H1 (cell line): Measurements from ENCODE around the gene DKK2. TPM values are rescaled to one million over a fixed set of nuclear protein-coding genes. Genes with fewer than 3 reads are reported as not detected.

Experiments
- CHD1 ChIP-seq: IDR thresholded peaks from 2 replicates; pipeline ENCODE4 v1.6.1; 2012; ENCODE audit warnings: low read depth, low read length, improper control_type of control experiment
- CHD2 ChIP-seq: IDR thresholded peaks from 2 replicates; pipeline ENCODE4 v1.6.1; 2012; ENCODE audit warnings: low read length, improper control_type of control experiment
- JUN ChIP-seq: IDR thresholded peaks from 2 replicates; pipeline ENCODE4 v1.6.1; 2011; ENCODE audit warnings: low read depth, mild to moderate bottlenecking, improper control_type of control experiment, low read length
- polyA plus RNA-seq, 7 experiments: library from polyadenylated mRNA; depleted of rRNA in 3 of 7; stranded (reverse) in 5 of 7; unstranded in 2 of 7; fragments of >200 nt in 5 of 7; fragments of 200-250 nt in 2 of 7; gene quantifications; 1 replicate in 5 of 7; 2 replicates in 1 of 7; 4 replicates in 1 of 7; pipeline versions ENCODE4 v1.2.1 to v1.2.3, GENCODE V29; 2011 to 2013; ENCODE audit warnings: missing spikeins in 2 of 7, mixed read lengths in 2 of 7
- total RNA-seq: library from RNA; stranded (reverse); fragmentation: NEBNext Ultra II Directional; extraction: Animal tissue kit (Norgen Biotek cat#: 25700); gene quantifications from 2 replicates; pipeline ENCODE4 v1.2.1, GENCODE V29; 2021

Gene DKK2
- total and polyA plus RNA-seq, 2 of the 8 experiments (the other 6 are each of a cell fraction or from before 2014, with no cell fraction given) = 0.09 to 0.13 TPM

GRCh38 chr4:106941841-106942240 is 94.3 kb downstream of the DKK2 start (continued):
- no peak for TF ChIP-seq JUN
- no peak for TF ChIP-seq CHD2
- TF ChIP-seq CHD1 = no peak
